Psoas muscle (tissue), 8 donors: ENCODE data around the gene C8B. TPM values are rescaled to one million over a fixed set of nuclear protein-coding genes. Genes with fewer than 3 reads are reported as not detected.

Experiments
- ATAC-seq, 4 donors: fragments of 200-7000 bp; cut with Tn5 transposase; one replicate each; pipeline ENCODE4 v1.9.1; 2020; ENCODE audit warnings: moderate library complexity in 3 of 4, mild to moderate bottlenecking in 2 of 4
- DNase-seq, 2 donors: peaks; one replicate each; pipeline ENCODE4 v3.0.0-alpha.2; 2020
- H3K27ac ChIP-seq: fragments of 200-600 bp; one replicate; pipeline ENCODE4 v1.8.0; 2022
- H3K27me3 ChIP-seq, 3 donors: fragments of 200-600 bp in 1 of 3; one replicate each; pipeline versions ENCODE4 v1.6.1 to v1.8.0; 2013 to 2022; ENCODE audit warnings: low read length in 2 of 3, mild to moderate bottlenecking in 2 of 3, moderate library complexity in 1 of 3; ENCODE audit not compliant: insufficient read depth in 3 of 3
- H3K36me3 ChIP-seq, 2 donors: fragments of 200-600 bp in 1 of 2; one replicate each; pipeline versions ENCODE4 v1.6.1 to v1.8.0; 2013 to 2022; ENCODE audit warnings: low read depth in 1 of 2, mild to moderate bottlenecking in 1 of 2, moderate library complexity in 1 of 2; ENCODE audit not compliant: insufficient read depth in 1 of 2
- H3K4me1 ChIP-seq: fragments of 200-600 bp; one replicate; pipeline ENCODE4 v1.8.0; 2022
- H3K4me3 ChIP-seq: fragments of 200-600 bp; one replicate; pipeline ENCODE4 v1.8.0; 2022; ENCODE audit warnings: mild to moderate bottlenecking
- H3K9me3 ChIP-seq: fragments of 200-600 bp; one replicate; pipeline ENCODE4 v1.8.0; 2022
- WGBS, 3 donors: extraction: QIAGEN DNeasy Blood & Tissue Kit; methylation state at CpG; one replicate each; pipeline versions ENCODE4 v1.1.6 to v1.1.7; 2013; 5-methylcytosine and 5-hydroxymethylcytosine counted together
- intact Hi-C, 2 donors: fragments of 100-400 bp; cut with DNase I; formaldehyde crosslinking; loops; one replicate each; pipeline versions ENCODE4 v1.11.0 to v1.14.2; 2022
- polyA plus RNA-seq, 3 donors: library from polyadenylated mRNA; stranded (reverse); fragments of 200-250 nt; gene quantifications; one replicate each; pipeline ENCODE4 v1.2.3, GENCODE V29; 2013
- total RNA-seq, 4 donors: library from RNA; stranded (reverse); fragmentation: NEBNext Ultra II Directional in 2 of 4; extraction: Animal tissue kit (Norgen Biotek cat#: 25700) in 2 of 4; gene quantifications; one replicate each; pipeline versions ENCODE4 v1.2.1 to v1.2.4, GENCODE V29; 2021 to 2023
- TF ChIP-seq, protein P1 (sequence below): fragments of 200-600 bp; IDR thresholded peaks from one replicate; pipeline ENCODE4 v1.8.0; 2022; ENCODE audit warnings: antibody characterized with exemption
- donor health status: healthy with polysubstance abuse.
- donor health status: DM: no; HTN: no; CAD: no; lungs with moderate emphysema.
- donor health status: Bipolar disorder and iron deficiency.
- donor health status: healthy.
- donor health status: DM: yes; HTN: yes; CAD: no.
- donor health status: DM: no; HTN: no; CAD: no.
- donor health status: DM: no; HTN: no; CAD: no.
- donor health status: DM: yes; HTN: yes; CAD: no.

Gene C8B
- total and polyA plus RNA-seq, 7 donors, result not detected

- Histone ChIP-seq H3K27me3 (no peaks in the 10 kb centered on the region), H3K4me3 (no peak overlapping the region), H3K4me1 (peaks cover 5% of the 10 kb centered on the region), H3K27ac (no peak overlapping the region), H3K9me3 (no peaks in the 10 kb centered on the region), H3K36me3 (no peaks in the 10 kb centered on the region)
- TF ChIP-seq, protein P1, sequence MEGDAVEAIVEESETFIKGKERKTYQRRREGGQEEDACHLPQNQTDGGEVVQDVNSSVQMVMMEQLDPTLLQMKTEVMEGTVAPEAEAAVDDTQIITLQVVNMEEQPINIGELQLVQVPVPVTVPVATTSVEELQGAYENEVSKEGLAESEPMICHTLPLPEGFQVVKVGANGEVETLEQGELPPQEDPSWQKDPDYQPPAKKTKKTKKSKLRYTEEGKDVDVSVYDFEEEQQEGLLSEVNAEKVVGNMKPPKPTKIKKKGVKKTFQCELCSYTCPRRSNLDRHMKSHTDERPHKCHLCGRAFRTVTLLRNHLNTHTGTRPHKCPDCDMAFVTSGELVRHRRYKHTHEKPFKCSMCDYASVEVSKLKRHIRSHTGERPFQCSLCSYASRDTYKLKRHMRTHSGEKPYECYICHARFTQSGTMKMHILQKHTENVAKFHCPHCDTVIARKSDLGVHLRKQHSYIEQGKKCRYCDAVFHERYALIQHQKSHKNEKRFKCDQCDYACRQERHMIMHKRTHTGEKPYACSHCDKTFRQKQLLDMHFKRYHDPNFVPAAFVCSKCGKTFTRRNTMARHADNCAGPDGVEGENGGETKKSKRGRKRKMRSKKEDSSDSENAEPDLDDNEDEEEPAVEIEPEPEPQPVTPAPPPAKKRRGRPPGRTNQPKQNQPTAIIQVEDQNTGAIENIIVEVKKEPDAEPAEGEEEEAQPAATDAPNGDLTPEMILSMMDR, result no peak
- 94 to 98% (median 96%) methylated on average over 4 of the region's 4 CpGs for WGBS, 3 donors
- intact Hi-C loops, result no loop called here
- DNase-seq (no peak), ATAC-seq (no peak)
Observed at GRCh38 chr1:57010511-57010910, 44.7 kb upstream of the C8B start.

DNA sequence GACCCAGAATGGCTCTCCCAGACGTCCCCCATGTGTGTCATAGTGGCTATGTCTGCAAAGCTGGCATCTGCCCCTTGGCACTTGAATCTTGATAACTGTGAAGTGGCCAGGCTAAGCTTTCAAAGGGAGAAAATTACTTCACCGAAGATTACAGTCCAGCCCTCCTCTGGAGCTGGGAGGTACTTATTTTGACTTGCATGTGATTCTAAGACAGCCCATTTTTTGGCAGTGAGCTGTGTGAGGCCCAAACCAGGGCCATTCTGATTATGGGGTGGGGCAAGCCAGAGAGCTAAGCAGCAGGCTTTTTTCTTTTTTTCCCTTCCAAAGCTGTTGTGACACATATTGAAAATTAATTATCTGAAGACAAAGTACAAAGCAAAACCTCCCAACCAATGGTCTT is 42.1 kb upstream of the C8B start:
- DNase-seq (no peak), ATAC-seq (no peak)
- H3K4me1 ChIP-seq, result peaks cover 5% of the 10 kb centered on the region
- H3K27me3 ChIP-seq, result no peaks in the 10 kb centered on the region
- H3K4me3 ChIP-seq, result no peak overlapping the region
- no peak overlapping the region for H3K27ac ChIP-seq
- TF ChIP-seq, protein P1, result no peak
- no peaks in the 10 kb centered on the region for H3K9me3 ChIP-seq
- no peaks in the 10 kb centered on the region for H3K36me3 ChIP-seq
- intact Hi-C loops, result no loop called here
- 20 to 44% (median 26%) methylated on average over 2 of the region's 2 CpGs for WGBS, 3 donors

GRCh38 chr1:57007472-57007871 is 41.7 kb upstream of the C8B start:
- intact Hi-C loops, result no loop called here

DNA sequence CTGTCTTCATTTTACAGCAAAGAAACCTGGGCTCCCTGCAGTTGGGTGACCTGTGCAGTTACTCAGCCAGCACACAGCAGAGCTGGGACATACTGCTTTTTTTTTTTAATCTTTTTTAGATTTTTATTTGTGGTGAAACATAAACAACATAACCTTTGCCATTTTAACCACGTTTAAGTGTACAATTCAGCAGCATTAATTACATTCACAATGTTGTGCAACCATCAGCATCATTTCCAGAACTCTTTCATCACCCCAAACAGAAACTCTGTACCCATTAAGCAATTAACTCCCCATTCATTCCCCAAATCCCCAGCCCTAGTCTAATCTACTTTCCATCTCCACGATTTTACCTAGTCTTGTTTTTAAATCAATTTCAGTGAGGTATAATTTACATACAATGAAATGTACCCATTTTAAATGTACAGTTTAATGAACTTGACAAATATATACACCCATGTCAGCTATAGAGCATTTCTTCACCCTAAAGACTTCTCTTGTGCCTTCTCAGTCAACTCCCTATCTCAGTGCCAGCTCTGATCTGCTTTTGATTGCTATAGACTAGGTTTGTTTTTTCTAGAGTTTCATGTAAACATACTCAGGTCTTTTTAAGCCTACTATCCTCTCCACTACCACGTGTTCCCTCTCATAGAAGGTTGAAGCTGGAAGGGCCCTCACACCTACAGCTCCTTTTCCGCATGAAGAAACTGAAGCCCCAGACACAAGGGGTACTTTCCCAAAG is 37.8 kb upstream of the C8B start:
- TF ChIP-seq, protein P1, result no peak
- no peaks in the 10 kb centered on the region for H3K36me3 ChIP-seq
- no peak overlapping the region for H3K4me3 ChIP-seq
- H3K27ac ChIP-seq, result no peak overlapping the region
- ATAC-seq, result no peak
- DNase-seq, result no peak
- H3K9me3 ChIP-seq, result no peaks in the 10 kb centered on the region
- H3K27me3 ChIP-seq, result no peaks in the 10 kb centered on the region
- H3K4me1 ChIP-seq, result no peaks in the 10 kb centered on the region
- intact Hi-C loops, result no loop called here
- 56 to 67% (median 64%) methylated on average over 4 of the region's 4 CpGs for WGBS, 3 donors

More at GRCh38 chr1:57007472-57007871, 41.7 kb upstream of the C8B start:
- DNase-seq, result no peak
- H3K36me3 ChIP-seq, result no peaks in the 10 kb centered on the region
- no peak for ATAC-seq
- no peaks in the 10 kb centered on the region for H3K9me3 ChIP-seq
- no peak overlapping the region for H3K27ac ChIP-seq
- H3K4me3 ChIP-seq, result no peak overlapping the region
- H3K4me1 ChIP-seq, result peaks cover 5% of the 10 kb centered on the region
- TF ChIP-seq, protein P1, result no peak
- WGBS, 3 donors, result 65 to 76% (median 72%) methylated on average over 2 of the region's 2 CpGs
- H3K27me3 ChIP-seq, result no peaks in the 10 kb centered on the region
